ENCODE measurements around the gene STX16. TPM values are rescaled to one million over a fixed set of nuclear protein-coding genes. Genes with fewer than 3 reads are reported as not detected.

The STX16 gene
- total and polyA plus RNA-seq, 2 of the 13 experiments (the other 11 are each of a cell fraction or from before 2014, with no cell fraction given) = 28.0 to 72.7 TPM

GRCh38 chr20:58716476-58717277 lies 65.6 kb downstream of the STX16 start (continued):
- TF ChIP-seq ATF6 (CRISPR knock-in tag; conservative IDR thresholded peaks at IDR 0.05) (no peak), PHF21A (CRISPR knock-in tag; IDR thresholded peaks at IDR 0.05) (peak; percentile 35; the same call in 1 of the 2 replicates), MIER3 (CRISPR knock-in tag; IDR thresholded peaks at IDR 0.05; ENCODE audit: borderline replicate concordance) (no peak), SMAD3 (CRISPR knock-in tag; IDR thresholded peaks at IDR 0.05) (no peak; the same call in 1 of the 2 replicates), PAXIP1 (CRISPR knock-in tag; conservative IDR thresholded peaks at IDR 0.05) (peak; percentile 23; the same call in 1 of the 2 replicates), ZNF234 (CRISPR knock-in tag; conservative IDR thresholded peaks at IDR 0.05) (no peak), ZNF550 (CRISPR knock-in tag; IDR thresholded peaks at IDR 0.05; ENCODE audit: borderline replicate concordance) (0 out of 2 replicates have a peak, but pooled peaks have one; percentile 28), REL (CRISPR knock-in tag; conservative IDR thresholded peaks at IDR 0.05) (peak; percentile 80; the same call in 1 of the 2 replicates), TSC22D2 (CRISPR knock-in tag; IDR thresholded peaks at IDR 0.05; ENCODE audit: borderline replicate concordance) (no peak), CREM (IDR thresholded peaks at IDR 0.05) (no peak), CREM (CRISPR knock-in tag; IDR thresholded peaks at IDR 0.05) (0 out of 2 replicates have a peak, but pooled peaks have one; percentile 2), ZNF780A (CRISPR knock-in tag; IDR thresholded peaks at IDR 0.05) (no peak), ZNF280B (CRISPR knock-in tag; IDR thresholded peaks at IDR 0.05; ENCODE audit: borderline replicate concordance) (no peak), NFE2 (CRISPR knock-in tag; IDR thresholded peaks at IDR 0.05) (no peak), HOXA9 (CRISPR knock-in tag; IDR thresholded peaks at IDR 0.05; ENCODE audit: borderline replicate concordance) (peak; percentile 33; the same call in 1 of the 2 replicates), GABPB1 (CRISPR knock-in tag; IDR thresholded peaks at IDR 0.05) (peak; percentile 52; the same call in 1 of the 2 replicates), ZNF605 (CRISPR knock-in tag; IDR thresholded peaks at IDR 0.05) (0 out of 2 replicates have a peak, but pooled peaks have one; percentile 23), FOXA3 (CRISPR knock-in tag; IDR thresholded peaks at IDR 0.05) (peak; percentile 45; the same call in 1 of the 2 replicates), ZNF839 (CRISPR knock-in tag; IDR thresholded peaks at IDR 0.05; ENCODE audit: borderline replicate concordance) (0 out of 2 replicates have a peak, but pooled peaks have one; percentile 55), AKAP8 (CRISPR knock-in tag; IDR thresholded peaks at IDR 0.05) (peak; percentile 71; the same call in 1 of the 2 replicates), HES4 (CRISPR knock-in tag; IDR thresholded peaks at IDR 0.05; ENCODE audit: borderline replicate concordance) (peak; percentile 67; the same call in 1 of the 2 replicates), KLF11 (CRISPR knock-in tag; IDR thresholded peaks at IDR 0.05) (no peak)
